Measurements from ENCODE around the gene GINS1.
"Not testable (repeated sequence)": the region's sequence is repeated elsewhere in the genome, so short reads cannot be mapped to it uniquely, and the experiment has no call there.

GINS1 gene

GRCh38 chr20:25399037-25399430 lies 8.4 kb upstream of the GINS1 start:
- no peak for DNase-seq (ENCODE audit: low read depth)
- peak; percentile 58 for TF ChIP-seq CTCF (IDR thresholded peaks at IDR 0.05; ENCODE audit: low read depth, low read length, missing control alignments)
- no peak overlapping the region for H3K4me3 ChIP-seq (ENCODE audit: low read depth, low read length)

- not testable (repeated sequence) for H3K4me3 ChIP-seq (ENCODE audit: low read depth, low read length); DNase-seq (ENCODE audit: low read depth)
These were observed 7.2 kb upstream of the GINS1 start for GRCh38 chr20:25400291-25400732.

- no peak overlapping the region for H3K4me3 ChIP-seq (ENCODE audit: low read depth, low read length)
- no peak for DNase-seq (ENCODE audit: low read depth)
- no peak for TF ChIP-seq CTCF (IDR thresholded peaks at IDR 0.05; ENCODE audit: low read depth, low read length, missing control alignments)
These were observed 4.9 kb upstream of the GINS1 start for GRCh38 chr20:25402583-25402982.

- TF ChIP-seq CTCF (IDR thresholded peaks at IDR 0.05; ENCODE audit: low read depth, low read length, missing control alignments), result no peak
- DNase-seq (ENCODE audit: low read depth), result no peak
- H3K4me3 ChIP-seq (ENCODE audit: low read depth, low read length), result peak overlapping the region; percentile 74
These were observed 686 bp downstream of the GINS1 start for GRCh38 chr20:25408170-25408547.

- no peak for TF ChIP-seq CTCF (IDR thresholded peaks at IDR 0.05; ENCODE audit: low read depth, low read length, missing control alignments)
- H3K4me3 ChIP-seq (ENCODE audit: low read depth, low read length), result peak overlapping the region; percentile 74; the same call in 1 of the 2 replicates
- no peak for DNase-seq (ENCODE audit: low read depth)
These were observed 1.4 kb downstream of the GINS1 start for GRCh38 chr20:25408890-25409289.

GRCh38 chr20:25418776-25419175 lies 11.3 kb downstream of the GINS1 start:
- no peak overlapping the region for H3K4me3 ChIP-seq (ENCODE audit: low read depth, low read length)
- no peak for TF ChIP-seq CTCF (IDR thresholded peaks at IDR 0.05; ENCODE audit: low read depth, low read length, missing control alignments)
- no peak for DNase-seq (ENCODE audit: low read depth)

- no peak for TF ChIP-seq CTCF (IDR thresholded peaks at IDR 0.05; ENCODE audit: low read depth, low read length, missing control alignments)
- H3K4me3 ChIP-seq (ENCODE audit: low read depth, low read length), result no peak overlapping the region
- no peak for DNase-seq (ENCODE audit: low read depth)
These were observed 13.6 kb downstream of the GINS1 start for GRCh38 chr20:25421102-25421501.

- no peak for DNase-seq (ENCODE audit: low read depth)
- H3K4me3 ChIP-seq (ENCODE audit: low read depth, low read length), result no peak overlapping the region
- TF ChIP-seq CTCF (IDR thresholded peaks at IDR 0.05; ENCODE audit: low read depth, low read length, missing control alignments), result no peak
These were observed 14.6 kb downstream of the GINS1 start for GRCh38 chr20:25422032-25422431.
